A549 (cell line): ENCODE measurements around the gene TEX44. TPM values are rescaled to one million over a fixed set of nuclear protein-coding genes. Genes with fewer than 3 reads are reported as not detected.

Source experiments
- ATAC-seq, 2 experiments: fragments of 200-7000 bp in 1 of 2; fragments of >200 bp in 1 of 2; cut with Nextera tagmentation in 1 of 2; cut with Tn5 transposase in 1 of 2; 3 replicates each; pipeline versions ENCODE4 v1.8.0 to v1.9.1; 2018 to 2020; ENCODE audit warnings: mild to moderate bottlenecking in 1 of 2, moderate library complexity in 1 of 2
- CTCF ChIA-PET: fragments of 300-600 bp; sonication (Branson Sonifier 250); formaldehyde crosslinking; extraction: SDS; loops from one replicate; lab custom pipeline; 2021; ENCODE audit warnings: antibody characterized with exemption, inconsistent platforms; lab: Yijun Ruan, JAX
- POLR2A ChIA-PET: fragments of 350-600 bp; formaldehyde crosslinking; extraction: SDS; loops from one replicate; lab custom pipeline; 2021; ENCODE audit warnings: antibody characterized with exemption, inconsistent platforms; lab: Yijun Ruan, JAX
- DNase-seq, 2 experiments: peaks; one replicate each; pipeline versions ENCODE4 v3.0.0 to v3.0.0-alpha.2; 2011 to 2016; ENCODE audit warnings: low read depth in 1 of 2, low spot score in 1 of 2
- FAIRE-seq: peaks from 2 replicates; lab custom pipeline; 2011; peaks lifted over from hg19 to GRCh38; lab: Jason Lieb, UNC
- H3K27ac ChIP-seq, 2 experiments: fragments of >200 bp; sonication (Bioruptor Twin); formaldehyde crosslinking; 3 replicates each; pipeline ENCODE4 v1.5.1; 2016 to 2017
- H3K4me1 ChIP-seq: fragments of >200 bp; sonication (Bioruptor Twin); formaldehyde crosslinking; 3 replicates; pipeline ENCODE4 v1.6.1; 2016
- H3K4me2 ChIP-seq: fragments of >200 bp; sonication (Bioruptor Twin); formaldehyde crosslinking; 3 replicates; pipeline ENCODE4 v1.6.1; 2016
- H3K4me3 ChIP-seq: fragments of >200 bp; sonication (Bioruptor Twin); formaldehyde crosslinking; 3 replicates; pipeline ENCODE4 v1.5.1; 2016
- H3K9me3 ChIP-seq: fragments of >200 bp; sonication (Bioruptor Twin); formaldehyde crosslinking; 3 replicates; pipeline ENCODE4 v1.6.1; 2016
- ATOH8 ChIP-seq: fragments of 250-450 bp; sonication (Bioruptor Pico); IDR thresholded peaks from 2 replicates; pipeline ENCODE4 v1.5.0; 2020; ENCODE audit warnings: low read depth, mild to moderate bottlenecking, moderate library complexity
- BCL3 ChIP-seq: fragments of >200 bp; sonication (Bioruptor Twin); formaldehyde crosslinking; IDR thresholded peaks from 3 replicates; pipeline ENCODE4 v1.6.1; 2016
- BHLHE40 ChIP-seq: IDR thresholded peaks from 2 replicates; pipeline ENCODE4 v1.6.1; 2012; ENCODE audit warnings: low read depth, low read length, inconsistent platforms
- CBX2 ChIP-seq: fragments of 200-600 bp; sonication (generic); IDR thresholded peaks from 2 replicates; pipeline ENCODE4 v1.6.1; 2016; ENCODE audit warnings: low read depth, mild to moderate bottlenecking, borderline replicate concordance
- CBX8 ChIP-seq: fragments of 200-600 bp; sonication (generic); IDR thresholded peaks from 2 replicates; pipeline ENCODE4 v1.6.1; 2016
- CEBPB ChIP-seq, 2 experiments: fragments of >200 bp in 1 of 2; sonication (Bioruptor Twin) in 1 of 2; formaldehyde crosslinking in 1 of 2; IDR thresholded peaks; 2 replicates each; pipeline ENCODE4 v1.6.1; 2012 to 2016
- EHF ChIP-seq: fragments of 250-450 bp; sonication (Bioruptor Pico); IDR thresholded peaks from 2 replicates; pipeline ENCODE4 v1.5.0; 2020; ENCODE audit warnings: mild to moderate bottlenecking
- ESRRA ChIP-seq: fragments of 150-350 bp; IDR thresholded peaks from 2 replicates; pipeline ENCODE4 v1.6.1; 2014; ENCODE audit warnings: mild to moderate bottlenecking, low read length, borderline replicate concordance
- FOSL2 ChIP-seq, 2 experiments: fragments of 450-650 bp in 1 of 2; fragments of >200 bp in 1 of 2; sonication (Bioruptor Twin) in 1 of 2; formaldehyde crosslinking; IDR thresholded peaks; 2 replicates each; pipeline versions ENCODE4 v1.5.0 to v1.6.1; 2016 to 2020; ENCODE audit warnings: mild to moderate bottlenecking in 1 of 2, moderate library complexity in 1 of 2
- HMGXB4 ChIP-seq: fragments of 250-450 bp; sonication (Bioruptor Pico); IDR thresholded peaks from 2 replicates; pipeline ENCODE4 v1.5.0; 2021; ENCODE audit warnings: mild to moderate bottlenecking, moderate library complexity, borderline replicate concordance
- JUNB ChIP-seq: fragments of >200 bp; sonication (Bioruptor Twin); formaldehyde crosslinking; IDR thresholded peaks from 2 replicates; pipeline ENCODE4 v1.6.1; 2016
- KDM1A ChIP-seq: fragments of 200-600 bp; sonication (generic); IDR thresholded peaks from 2 replicates; pipeline ENCODE4 v1.6.1; 2016; ENCODE audit warnings: low read depth, mild to moderate bottlenecking
- MAFK ChIP-seq: fragments of 450-650 bp; IDR thresholded peaks from 2 replicates; pipeline ENCODE4 v1.6.1; 2014; ENCODE audit not compliant: partially characterized antibody
- MYC ChIP-seq: IDR thresholded peaks from 2 replicates; pipeline ENCODE4 v1.6.1; 2012; ENCODE audit warnings: mild to moderate bottlenecking, inconsistent platforms, low read length, improper control_type of control experiment, borderline replicate concordance
- PHF8 ChIP-seq: fragments of 200-600 bp; sonication (generic); IDR thresholded peaks from 2 replicates; pipeline ENCODE4 v1.6.1; 2016; ENCODE audit warnings: low read depth, mild to moderate bottlenecking, antibody characterized with exemption, moderate library complexity, borderline replicate concordance
- RCOR1 ChIP-seq: fragments of 150-350 bp; IDR thresholded peaks from 2 replicates; pipeline ENCODE4 v1.6.1; 2014; ENCODE audit warnings: antibody characterized with exemption, low read length, low read depth
- REST ChIP-seq: fragments of 200-600 bp; sonication (generic); IDR thresholded peaks from 2 replicates; pipeline ENCODE4 v1.6.1; 2016; ENCODE audit warnings: antibody characterized with exemption, mild to moderate bottlenecking, moderate library complexity
- RFX5 ChIP-seq: fragments of 450-650 bp; IDR thresholded peaks from 2 replicates; pipeline ENCODE4 v1.7.1; 2014; ENCODE audit warnings: antibody characterized with exemption, mild to moderate bottlenecking, moderate library complexity
- RNF2 ChIP-seq: fragments of 200-600 bp; sonication (generic); IDR thresholded peaks from 2 replicates; pipeline ENCODE4 v1.6.1; 2016; ENCODE audit warnings: low read depth, mild to moderate bottlenecking, antibody characterized with exemption, moderate library complexity, borderline replicate concordance
- SMC3 ChIP-seq: fragments of >200 bp; sonication (Bioruptor Twin); formaldehyde crosslinking; IDR thresholded peaks from 3 replicates; pipeline ENCODE4 v1.6.1; 2018; ENCODE audit warnings: inconsistent platforms
- SREBF2 ChIP-seq: fragments of 450-650 bp; IDR thresholded peaks from 2 replicates; pipeline ENCODE4 v1.6.1; 2014; ENCODE audit warnings: mild to moderate bottlenecking, moderate library complexity
- ZC3H11A ChIP-seq: fragments of 450-650 bp; IDR thresholded peaks from 2 replicates; pipeline ENCODE4 v1.6.1; 2014; ENCODE audit warnings: antibody characterized with exemption, mild to moderate bottlenecking
- ZFP36 ChIP-seq: fragments of 450-650 bp; IDR thresholded peaks from 2 replicates; pipeline ENCODE4 v1.6.1; 2014; ENCODE audit warnings: borderline replicate concordance; ENCODE audit not compliant: partially characterized antibody
- ZSCAN20 ChIP-seq: fragments of 250-450 bp; sonication (Bioruptor Pico); IDR thresholded peaks from 2 replicates; pipeline ENCODE4 v1.8.0; 2022; ENCODE audit warnings: mild to moderate bottlenecking, moderate library complexity
- WGBS: methylation state at CpG from one replicate; pipeline ENCODE4 v1.1.6; 2017; ENCODE audit errors: missing lambda C conversion rate; 5-methylcytosine and 5-hydroxymethylcytosine counted together
- polyA plus RNA-seq, 4 experiments: library from polyadenylated mRNA; depleted of rRNA in 3 of 4; stranded (reverse); fragments of >200 nt; fragmentation: RNase III in 1 of 4; extraction: RNeasy Plus Mini Kit Qiagen cat#74134 plus additional on column Dnase treatment in 1 of 4; gene quantifications; 2 replicates in 3 of 4; 3 replicates in 1 of 4; pipeline ENCODE4 v1.2.3, GENCODE V29; 2011 to 2017

The TEX44 gene
- polyA plus RNA-seq, 2 of the 4 experiments (the other 2 are of a cell fraction): not detected

GRCh38 chr2:231590614-231591013 lies 2.0 kb upstream of the TEX44 start:
- Histone ChIP-seq H3K27ac (no peak overlapping the region), H3K4me3 (no peak overlapping the region), H3K4me1 (no peaks in the 10 kb centered on the region), H3K4me2 (no peak overlapping the region), H3K9me3 (no peaks in the 10 kb centered on the region)
- ChIA-PET POLR2A (no interaction called here), CTCF (interaction anchor here (1.1 to 15.1 kb wide), 6 partner anchors 10 to 116 kb away, joined by 3 to 208 read pairs (median 10); no protein-coding TSS in a partner anchor)
- TF ChIP-seq REST (no peak), EHF (CRISPR knock-in tag) (no peak), RFX5 (no peak), MYC (no peak), MAFK (no peak), ATOH8 (CRISPR knock-in tag) (no peak), CBX2 (no peak), ZC3H11A (no peak), HMGXB4 (CRISPR knock-in tag) (no peak), ZFP36 (no peak), ZSCAN20 (CRISPR knock-in tag) (no peak), KDM1A (no peak), PHF8 (no peak), BCL3 (no peak), JUNB (no peak), CEBPB (IDR thresholded peaks at IDR 0.05) (no peak), BHLHE40 (no peak)
- DNase-seq (no peak), ATAC-seq (0 out of 6 replicates have a peak, but pooled peaks of 1 of the 2 experiments have one; percentile 36), FAIRE-seq (no peak)
- 69% methylated on average over 6 of the region's 6 CpGs for WGBS

GRCh38 chr2:231593666-231594065 lies 1.0 kb downstream of the TEX44 start:
- 75% methylated on average over 14 of the region's 16 CpGs for whole genome bisulfite sequencing

More at GRCh38 chr2:231593666-231594065, 1.0 kb downstream of the TEX44 start:
- no peak for TF ChIP-seq RCOR1
- TF ChIP-seq ZFP36: no peak
- TF ChIP-seq CBX8: no peak
- TF ChIP-seq SREBF2: no peak
- no peak for TF ChIP-seq RNF2
- TF ChIP-seq ESRRA: no peak
- TF ChIP-seq SMC3: no peak
- no peak for TF ChIP-seq FOSL2 (IDR thresholded peaks at IDR 0.05)
- no peak for TF ChIP-seq FOSL2 (CRISPR knock-in tag; IDR thresholded peaks at IDR 0.05)
- no peaks in the 10 kb centered on the region for H3K9me3 ChIP-seq
- ChIA-PET POLR2A (no interaction called here), CTCF (interaction anchor here (0.8 to 15.1 kb wide), 7 partner anchors 9 to 81 kb away, joined by 3 to 208 read pairs (median 5); no protein-coding TSS in a partner anchor)
- ATAC-seq (peak in 1 of 2 experiments; percentile 10; a peak in 1 of 6 replicates), DNase-seq (no peak), FAIRE-seq (no peak)
- no peak overlapping the region for H3K4me2 ChIP-seq
- H3K27ac ChIP-seq: no peak overlapping the region
- H3K4me1 ChIP-seq: no peaks in the 10 kb centered on the region
- no peak overlapping the region for H3K4me3 ChIP-seq
